GM21723 (cell line): ENCODE measurements around the gene MSGN1.

Experiments used
- ATAC-seq: cut with Tn5 transposase; IDR thresholded peaks from one replicate; pipeline ENCODE4 v1.9.1; 2021; ENCODE audit warnings: mild to moderate bottlenecking, moderate library complexity; ENCODE audit not compliant: unreplicated experiment

MSGN1 gene, protein sequence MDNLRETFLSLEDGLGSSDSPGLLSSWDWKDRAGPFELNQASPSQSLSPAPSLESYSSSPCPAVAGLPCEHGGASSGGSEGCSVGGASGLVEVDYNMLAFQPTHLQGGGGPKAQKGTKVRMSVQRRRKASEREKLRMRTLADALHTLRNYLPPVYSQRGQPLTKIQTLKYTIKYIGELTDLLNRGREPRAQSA

DNA sequence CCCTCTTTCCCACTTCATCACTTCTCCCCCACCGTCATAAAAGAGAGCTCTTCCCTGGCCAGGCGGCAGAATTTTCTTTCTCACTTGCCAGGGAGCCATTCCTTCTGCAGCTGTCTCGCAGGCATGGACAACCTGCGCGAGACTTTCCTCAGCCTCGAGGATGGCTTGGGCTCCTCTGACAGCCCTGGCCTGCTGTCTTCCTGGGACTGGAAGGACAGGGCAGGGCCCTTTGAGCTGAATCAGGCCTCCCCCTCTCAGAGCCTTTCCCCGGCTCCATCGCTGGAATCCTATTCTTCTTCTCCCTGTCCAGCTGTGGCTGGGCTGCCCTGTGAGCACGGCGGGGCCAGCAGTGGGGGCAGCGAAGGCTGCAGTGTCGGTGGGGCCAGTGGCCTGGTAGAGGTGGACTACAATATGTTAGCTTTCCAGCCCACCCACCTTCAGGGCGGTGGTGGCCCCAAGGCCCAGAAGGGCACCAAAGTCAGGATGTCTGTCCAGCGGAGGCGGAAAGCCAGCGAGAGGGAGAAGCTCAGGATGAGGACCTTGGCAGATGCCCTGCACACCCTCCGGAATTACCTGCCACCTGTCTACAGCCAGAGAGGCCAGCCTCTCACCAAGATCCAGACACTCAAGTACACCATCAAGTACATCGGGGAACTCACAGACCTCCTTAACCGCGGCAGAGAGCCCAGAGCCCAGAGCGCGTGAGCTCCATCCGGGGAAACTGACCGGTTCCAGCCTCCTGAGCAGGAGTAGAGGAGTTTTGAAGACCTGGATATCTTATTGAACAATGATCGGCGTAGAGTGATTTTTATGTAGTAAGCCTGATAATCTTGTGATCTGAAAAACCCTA is at the start of gene MSGN1:
MSGN1 (plus strand) TSS at position 65 of the 850 bp plus-strand sequence; CDS start at position 124, 59 bp downstream.
- no peak for ATAC-seq

DNA sequence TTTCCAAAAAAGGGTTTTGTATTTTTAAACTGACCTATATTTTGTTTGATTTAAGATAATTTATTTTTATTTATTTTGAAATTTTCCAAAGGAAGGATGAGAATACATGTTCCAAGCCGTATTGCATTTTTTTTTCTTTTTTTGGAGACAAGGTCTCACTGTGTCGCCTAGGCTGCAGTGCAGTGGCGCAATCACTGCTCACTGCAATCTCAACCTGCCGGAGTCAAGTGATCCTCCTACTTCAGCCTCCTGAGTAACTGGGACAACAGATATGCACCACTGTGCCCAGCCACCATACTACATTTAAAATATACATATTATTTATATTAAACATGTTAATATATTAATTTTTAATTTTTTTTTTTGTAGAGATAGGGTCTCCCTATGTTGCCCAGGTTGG is 47.4 kb upstream of the MSGN1 start:
- ATAC-seq = no peak

DNA sequence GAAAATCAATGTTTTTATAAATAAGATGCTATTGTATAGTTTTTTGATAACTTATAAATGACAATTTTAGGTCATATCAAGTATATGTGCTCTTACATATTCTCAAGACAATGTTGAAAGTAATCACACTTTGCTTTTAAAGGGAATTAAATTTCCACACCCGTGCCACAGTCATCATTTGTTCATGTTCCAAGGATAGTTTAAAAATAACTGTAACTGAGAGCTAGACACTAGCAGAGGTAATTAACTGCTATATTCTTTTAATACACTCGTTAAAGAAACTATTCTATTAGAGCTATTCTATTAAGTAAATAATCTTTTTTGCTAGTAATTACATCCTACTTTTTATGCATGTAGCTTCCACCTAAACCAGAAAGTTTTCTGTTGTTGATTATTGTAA is 44.3 kb upstream of the MSGN1 start:
- no peak for ATAC-seq

DNA sequence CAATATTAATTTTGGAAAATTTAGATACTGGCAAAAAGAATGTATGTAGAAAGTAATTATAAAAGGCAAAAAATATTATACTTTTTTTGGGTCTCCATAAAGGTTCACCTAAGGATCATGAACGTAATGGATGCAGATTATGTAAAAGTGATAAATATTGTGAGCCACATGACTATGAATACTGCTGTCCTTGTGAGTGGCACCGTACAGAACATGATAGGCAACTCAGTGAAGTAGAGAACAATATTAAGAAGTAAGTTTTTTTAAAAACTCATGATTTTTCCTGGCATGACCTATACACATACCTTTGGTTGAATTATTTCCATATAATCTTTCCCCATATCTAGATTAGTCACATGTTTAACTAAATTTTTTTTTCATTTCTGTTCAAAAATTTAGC is 43.7 kb upstream of the MSGN1 start:
- no peak for ATAC-seq

DNA sequence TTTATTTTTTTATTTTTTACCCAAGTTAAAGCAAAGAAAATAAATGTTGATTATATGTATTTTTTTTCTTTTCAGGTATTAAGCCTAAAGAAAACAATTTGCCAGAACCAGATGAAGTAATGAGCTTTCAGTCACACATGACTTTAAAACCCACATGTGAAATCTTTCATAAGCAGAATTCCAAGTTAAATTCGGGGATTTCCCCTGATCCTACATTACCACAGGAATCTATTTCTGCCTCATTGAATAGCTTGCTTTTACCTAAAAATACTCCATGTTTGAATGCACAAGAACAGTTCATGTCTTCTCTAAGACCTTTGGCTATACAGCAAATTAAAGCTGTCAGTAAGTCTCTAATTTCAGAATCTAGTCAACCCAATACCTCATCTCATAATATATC is 35.7 kb upstream of the MSGN1 start:
- no peak for ATAC-seq

DNA sequence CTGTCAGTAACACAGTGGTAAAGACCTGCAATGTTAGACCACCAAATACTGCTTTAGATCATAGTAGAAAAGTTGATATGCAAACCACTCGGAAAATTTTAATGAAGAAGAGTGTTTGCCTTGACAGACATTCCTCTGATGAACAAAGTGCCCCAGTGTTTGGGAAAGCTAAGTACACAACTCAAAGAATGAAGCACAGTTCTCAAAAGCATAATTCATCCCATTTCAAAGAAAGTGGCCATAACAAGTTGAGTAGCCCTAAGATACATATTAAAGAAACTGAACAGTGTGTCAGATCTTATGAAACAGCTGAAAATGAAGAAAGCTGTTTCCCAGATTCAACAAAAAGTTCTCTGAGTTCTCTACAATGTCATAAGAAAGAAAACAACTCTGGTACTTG is 34.8 kb upstream of the MSGN1 start:
- no peak for ATAC-seq

DNA sequence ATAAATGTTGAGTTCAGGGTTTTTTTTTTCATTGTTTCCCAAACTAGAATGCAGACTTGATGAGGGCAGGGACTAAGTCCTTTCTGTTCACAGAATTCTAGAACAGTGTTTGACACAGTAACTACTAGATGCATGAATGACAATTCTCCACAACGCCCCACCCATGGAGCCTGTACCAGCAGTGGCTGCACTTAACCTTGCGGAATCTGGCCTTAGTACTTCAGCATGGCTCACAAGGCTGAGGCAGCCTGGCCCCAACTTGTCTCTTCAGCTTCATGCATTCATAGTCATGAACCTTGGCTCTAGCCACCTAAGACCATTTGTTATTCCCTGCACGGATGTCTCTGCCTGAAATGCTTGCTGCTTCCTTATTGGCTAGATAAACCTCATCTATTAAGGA is 29.5 kb upstream of the MSGN1 start:
- ATAC-seq = no peak

DNA sequence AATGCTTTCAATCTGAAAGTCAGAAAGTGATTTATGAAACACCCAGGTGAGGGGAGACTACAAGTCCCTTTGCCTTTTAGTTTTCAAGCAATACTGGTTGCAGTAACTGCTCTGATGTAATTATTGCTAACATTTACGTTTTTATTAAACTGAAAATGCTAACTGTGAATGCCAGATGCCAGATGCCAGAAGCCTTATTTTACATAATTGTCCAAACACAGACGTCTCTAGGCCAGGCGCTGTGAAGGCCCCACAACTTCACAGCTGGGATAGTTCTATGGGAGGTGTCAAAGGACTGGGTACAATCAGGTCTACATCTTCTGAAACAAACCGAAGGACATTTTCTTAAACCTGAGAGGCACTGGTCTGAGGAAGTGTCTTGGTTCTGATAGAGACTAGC is 27.5 kb upstream of the MSGN1 start:
- peak; percentile 49 for ATAC-seq

DNA sequence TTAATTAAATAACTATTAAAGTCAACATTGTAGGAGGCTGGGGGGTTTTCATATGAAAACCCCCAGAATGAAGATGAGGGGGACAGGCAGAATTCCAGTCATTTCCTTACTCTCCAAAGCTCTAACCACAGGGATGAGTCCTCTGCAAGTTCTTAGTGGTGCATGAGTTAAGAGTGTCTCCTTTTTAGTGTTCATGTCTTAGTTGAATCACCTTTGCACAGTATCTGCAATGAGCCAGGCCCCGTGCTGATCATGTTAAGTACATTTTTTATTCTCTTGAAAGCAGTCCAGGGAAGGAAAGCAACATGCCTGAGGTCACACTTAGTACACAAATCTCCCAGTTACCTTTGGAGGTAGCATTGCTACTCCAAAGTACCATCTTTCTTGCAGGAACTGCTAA is 25.7 kb upstream of the MSGN1 start:
- ATAC-seq = no peak

DNA sequence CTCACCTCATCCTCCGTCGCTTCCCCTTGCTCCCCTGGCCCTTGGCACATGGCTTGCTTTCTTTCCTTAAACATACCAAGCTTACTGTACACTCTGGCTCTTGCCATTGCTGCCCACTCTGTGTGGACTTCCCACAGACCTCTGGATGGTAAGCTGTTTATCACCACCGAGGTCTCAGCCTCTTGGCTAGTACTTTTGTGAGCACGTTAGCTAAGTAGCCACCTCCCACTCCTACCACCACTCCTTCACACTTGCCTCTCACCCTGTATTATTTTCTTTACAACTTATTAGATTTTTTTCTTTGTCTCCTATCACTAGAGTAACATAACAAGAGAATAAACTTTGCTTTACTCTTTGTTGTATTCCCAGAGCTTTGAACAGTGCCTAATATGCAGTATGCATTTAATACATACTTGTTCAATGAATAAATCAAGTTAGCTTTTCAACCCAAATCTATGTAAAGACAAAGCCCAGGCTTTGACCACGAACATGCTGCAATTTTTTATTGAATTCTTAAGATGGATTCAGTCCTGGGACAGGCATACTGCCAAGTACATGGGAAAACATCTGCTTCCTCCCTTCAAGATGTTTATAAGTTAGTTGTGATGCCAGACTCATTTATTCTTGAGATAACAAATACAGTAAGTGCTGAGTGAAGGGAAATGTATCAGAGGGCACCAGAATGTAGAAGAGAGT is 25.0 kb upstream of the MSGN1 start:
- ATAC-seq = no peak

DNA sequence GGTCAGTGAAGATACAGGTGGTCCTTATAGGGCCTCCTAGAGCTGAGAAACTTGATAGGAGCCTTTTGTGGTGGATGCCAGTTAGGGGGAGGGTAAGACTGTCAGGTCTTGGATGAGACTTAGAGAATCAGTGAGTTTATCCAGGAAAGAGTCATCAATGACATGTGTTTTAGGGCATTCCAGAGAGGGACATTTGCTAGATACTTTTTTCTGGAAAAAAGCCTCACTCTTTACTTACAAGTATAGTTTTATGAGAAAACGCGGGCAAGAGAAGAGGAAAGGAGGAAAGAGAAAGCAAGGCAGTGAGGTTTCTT is 24.5 kb upstream of the MSGN1 start:
- no peak for ATAC-seq

DNA sequence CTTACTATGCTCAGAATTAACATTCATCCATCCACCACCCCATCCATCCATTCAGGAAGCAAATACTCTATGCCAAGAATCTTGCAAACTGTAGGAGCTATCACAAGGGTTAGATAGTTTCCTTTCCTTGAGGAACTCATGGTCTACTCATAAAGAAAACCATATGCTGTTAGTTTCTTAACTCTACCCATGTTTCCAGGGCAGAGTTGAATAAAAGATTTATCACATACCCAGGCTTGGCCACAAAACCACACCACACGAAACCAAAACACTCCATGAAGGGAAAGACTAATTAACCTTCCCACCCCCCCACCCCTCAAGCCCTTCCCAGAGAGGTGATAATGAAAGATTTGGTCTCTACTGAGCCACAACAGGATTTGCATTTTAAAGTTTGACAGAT is 23.7 kb upstream of the MSGN1 start:
- ATAC-seq = no peak

DNA sequence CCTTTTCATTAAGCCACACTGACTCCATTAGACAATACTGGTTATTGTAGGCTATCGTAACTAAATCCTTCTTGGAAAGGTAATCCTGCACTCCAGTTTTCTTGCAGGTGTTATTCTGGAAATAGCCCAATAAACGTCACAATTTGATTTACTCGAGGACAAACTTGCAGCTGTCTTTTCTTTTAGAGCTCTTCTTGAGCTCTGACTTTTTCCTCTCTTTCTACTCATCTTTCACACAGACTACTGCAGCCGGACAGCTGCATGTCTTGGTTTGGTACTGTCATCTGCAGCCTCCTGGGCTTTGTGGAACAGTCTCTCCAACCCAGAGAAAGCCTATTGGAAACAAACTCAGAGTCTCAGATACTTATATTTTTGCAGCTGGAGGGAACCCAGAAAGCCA is 23.0 kb upstream of the MSGN1 start:
- ATAC-seq = no peak

DNA sequence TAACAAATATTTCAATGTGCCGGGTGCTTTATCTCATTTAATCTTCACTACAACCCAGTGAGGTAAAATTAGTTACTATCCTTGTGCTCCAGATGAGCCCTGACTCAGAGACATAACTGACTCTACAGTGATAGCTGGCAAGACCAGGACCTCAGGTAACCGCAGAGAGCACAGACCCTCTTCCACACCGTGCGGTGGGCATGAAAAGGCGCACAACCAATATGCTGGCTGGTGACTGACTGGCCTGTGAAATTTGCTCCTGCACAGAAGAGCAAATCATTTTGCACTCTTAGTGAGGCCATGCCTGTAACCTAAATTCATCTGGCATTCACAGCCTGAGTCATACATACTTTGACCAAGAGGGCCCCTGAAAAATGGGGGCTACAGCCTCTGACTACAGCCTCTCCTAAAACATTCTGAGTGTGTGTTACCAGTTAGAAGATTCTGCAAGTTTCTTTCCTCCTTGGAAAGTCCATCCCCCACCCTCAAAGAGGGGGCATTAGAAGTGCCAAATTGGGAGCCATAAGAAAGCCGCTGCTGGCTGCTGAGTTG is 22.4 kb upstream of the MSGN1 start:
- no peak for ATAC-seq

DNA sequence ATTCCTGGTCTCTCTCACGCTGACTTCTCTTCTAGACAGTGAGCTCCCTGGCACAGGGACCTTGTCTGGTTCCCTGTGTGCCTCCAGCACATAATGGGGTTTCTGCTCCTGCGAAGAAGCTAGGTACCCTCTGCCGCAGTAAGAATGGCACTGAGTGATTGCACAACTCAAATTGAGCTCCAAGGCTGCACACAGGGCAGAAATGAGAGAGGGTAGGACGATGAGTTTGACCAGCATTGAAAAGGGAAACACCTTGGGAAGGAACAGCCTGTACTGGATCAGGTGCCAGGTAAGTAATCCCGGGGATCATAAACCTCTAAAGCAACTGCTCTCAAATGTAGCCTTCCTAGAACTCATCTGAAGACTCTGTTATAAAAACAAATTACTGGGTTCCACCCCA is 21.0 kb upstream of the MSGN1 start:
- ATAC-seq = no peak

DNA sequence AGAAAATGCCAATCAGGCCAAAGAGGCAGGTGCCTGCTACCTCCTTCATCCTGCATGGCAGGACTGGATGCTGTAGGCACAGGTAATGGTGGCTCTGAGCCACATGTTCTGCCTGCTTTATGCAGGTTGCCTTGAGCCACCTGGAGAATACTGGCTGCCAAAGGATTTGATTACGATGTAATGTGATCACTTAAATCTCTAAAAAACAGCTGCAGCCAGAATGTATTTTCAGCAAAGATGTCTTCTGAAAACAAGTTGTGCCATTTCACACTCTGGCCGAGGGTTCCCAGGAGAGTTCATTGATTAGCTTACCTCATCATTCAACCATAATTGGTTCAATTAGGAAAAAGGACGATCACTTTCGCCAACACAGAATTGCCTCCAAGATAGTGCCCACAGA is 17.9 kb upstream of the MSGN1 start:
- no peak for ATAC-seq

DNA sequence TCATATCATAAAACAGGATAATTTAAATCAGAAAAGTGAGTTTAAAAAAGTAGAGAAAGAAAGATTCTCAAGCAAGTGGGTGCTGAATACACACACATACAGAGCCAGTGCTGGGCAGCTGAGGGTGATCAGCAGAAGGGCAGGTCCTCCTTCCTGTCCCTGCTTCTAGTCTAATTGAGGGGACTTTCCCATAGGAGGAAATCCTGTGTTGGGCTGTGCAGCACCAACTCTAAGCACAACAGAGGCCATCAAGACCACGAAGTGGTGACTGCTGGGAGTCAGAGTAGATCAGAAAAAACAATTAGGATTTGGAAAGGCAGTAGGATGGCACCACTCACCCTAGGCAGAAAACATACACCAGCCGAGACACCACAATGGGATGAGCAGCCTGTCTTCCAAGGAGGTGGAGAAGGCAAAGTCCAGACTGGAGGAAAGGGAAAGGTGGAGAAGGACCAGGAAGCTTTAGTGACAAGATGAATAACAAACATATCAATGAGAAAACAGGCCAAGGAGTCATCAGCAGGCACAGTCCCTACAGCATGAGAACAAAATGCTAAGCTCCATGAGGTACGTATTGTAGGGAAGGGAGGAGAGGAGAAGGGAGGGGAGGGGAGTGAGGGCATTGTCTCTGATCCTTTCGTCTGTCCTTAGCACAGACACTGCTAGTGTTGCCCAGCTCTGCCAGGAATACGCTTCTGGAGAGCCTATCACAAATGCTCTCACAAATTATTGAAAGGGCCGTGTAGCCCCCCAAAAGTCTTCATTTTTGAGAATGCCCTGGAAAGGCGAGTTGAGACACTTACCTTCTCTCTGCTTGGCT is 16.7 kb upstream of the MSGN1 start:
- no peak for ATAC-seq

DNA sequence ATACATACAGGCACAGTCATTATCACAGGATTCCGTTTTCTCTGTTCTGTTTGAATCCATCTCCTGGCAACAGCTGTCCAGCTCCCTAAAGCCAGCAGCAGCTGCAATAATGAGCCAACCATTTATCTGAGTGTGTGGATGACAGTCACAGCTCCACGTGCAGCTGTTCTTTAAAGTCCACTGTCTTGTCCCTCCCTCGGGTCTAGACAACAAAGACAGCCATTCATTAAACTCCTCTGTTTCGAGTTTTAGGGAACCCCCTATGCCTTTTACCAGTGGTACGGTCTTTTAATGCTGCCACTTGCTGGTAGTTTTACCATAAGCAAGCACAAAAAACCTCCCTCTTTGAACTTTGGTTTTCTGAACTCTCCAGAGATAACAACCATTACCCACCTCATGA is 16.0 kb upstream of the MSGN1 start:
- no peak for ATAC-seq

DNA sequence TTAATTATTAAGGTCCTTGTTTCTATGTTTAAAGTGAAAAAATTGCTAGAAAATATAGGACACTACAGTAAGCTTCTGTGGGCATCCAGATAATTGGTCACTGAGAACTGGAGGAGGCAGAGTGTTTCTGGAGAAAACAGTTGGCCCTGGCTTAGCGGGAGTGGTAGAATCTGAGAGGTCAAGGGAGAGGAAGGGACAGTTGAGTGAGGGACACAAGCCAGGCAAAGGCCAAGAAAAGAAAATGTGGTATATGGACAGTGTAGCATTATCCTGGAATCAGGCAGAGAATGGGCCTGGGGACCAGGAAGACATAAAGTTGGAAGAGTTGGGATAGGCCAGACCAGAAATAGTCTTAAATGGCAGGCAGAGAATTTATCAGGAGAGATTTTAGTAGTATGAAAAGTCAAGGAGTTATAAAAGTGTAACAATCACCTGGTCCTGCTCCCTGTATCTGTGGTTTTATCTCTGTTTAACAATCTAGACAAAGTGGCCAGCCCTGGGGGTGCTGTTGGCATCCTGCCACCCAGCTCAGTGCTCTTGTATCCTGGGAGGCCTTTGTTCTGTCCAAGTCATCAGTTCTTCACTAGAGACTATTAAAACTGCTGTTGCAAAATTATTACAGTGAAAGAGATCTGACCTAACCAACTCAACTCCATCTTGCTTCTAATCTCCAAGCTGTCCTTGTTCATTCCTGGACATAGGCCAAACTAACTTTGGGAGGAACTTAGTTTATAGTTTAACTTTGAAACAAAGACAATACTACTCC is 15.4 kb upstream of the MSGN1 start:
- no peak for ATAC-seq

DNA sequence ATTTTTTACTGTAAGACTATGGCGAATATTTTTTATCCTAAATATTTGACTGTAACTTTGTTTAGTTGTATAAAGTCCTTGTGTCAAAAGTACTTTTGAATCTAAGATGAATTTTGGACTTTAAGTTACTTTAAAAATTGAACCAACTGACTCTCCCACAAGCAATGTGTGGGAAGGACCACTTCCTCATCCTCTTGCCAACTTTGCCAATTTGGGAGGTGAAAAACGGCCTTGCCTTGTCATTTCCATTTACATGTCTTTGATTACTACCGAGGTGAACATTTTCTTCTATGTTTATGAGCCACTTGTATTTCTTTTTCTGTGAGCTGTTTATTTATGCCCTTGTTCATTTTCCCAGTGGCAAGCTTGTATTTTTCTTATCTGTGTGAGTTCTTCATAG is 12.8 kb upstream of the MSGN1 start:
- no peak for ATAC-seq
